Limb (tissue), 2 donors: Measurements from ENCODE around the gene NFIC.

Source experiments
- DNase-seq, 2 donors: peaks; one replicate each; pipeline ENCODE4 v3.0.0-alpha.2; 2016; ENCODE audit errors: extremely low spot score in 2 of 2

Gene NFIC

DNA sequence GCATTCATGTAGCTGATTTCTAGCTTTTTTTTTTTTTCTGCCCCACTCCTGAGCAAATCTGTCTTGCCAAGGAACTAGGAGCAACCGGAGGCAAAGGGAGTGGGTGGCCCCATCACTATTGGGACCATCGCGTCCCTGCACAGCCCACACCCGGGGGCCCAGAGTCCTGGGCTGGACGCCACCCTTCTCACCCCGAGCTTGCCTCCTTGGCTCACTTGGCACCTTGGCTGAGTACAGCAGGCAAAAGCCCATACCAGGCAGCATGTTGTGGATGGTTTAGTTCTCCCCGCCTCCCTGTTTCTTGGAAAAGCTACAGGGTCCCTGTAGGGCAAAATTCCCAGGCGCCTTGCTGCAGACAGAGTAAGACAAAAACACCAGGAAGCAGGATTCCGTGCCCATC lies 100.3 kb downstream of the NFIC start:
- DNase-seq, result no peak

GRCh38 chr19:3467437-3468198 lies 101.2 kb downstream of the NFIC start:
- DNase-seq, result no peak

DNA sequence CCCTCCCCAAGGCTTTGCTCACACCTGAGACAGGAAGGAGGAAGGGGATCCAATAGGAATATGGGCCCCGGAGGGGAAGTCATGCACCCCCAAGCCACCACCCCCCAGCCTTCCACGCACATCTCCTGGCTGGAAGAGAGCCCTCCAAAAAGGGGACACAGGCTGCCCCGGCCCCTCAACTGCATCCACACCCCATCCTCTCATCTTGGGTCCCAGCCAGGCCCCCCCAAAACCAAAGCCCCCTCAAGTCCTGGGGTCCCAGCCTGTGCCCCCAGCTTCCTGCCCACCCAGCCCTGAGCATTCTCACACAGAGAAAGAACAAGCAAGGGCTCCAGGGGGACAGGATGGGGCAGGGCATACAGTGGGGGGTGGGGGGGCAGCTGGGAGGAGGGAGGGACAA lies 101.8 kb downstream of the NFIC start:
- DNase-seq, result no peak

- no peak for DNase-seq
Observed at GRCh38 chr19:3469638-3470499, 103.5 kb downstream of the NFIC start.

DNA sequence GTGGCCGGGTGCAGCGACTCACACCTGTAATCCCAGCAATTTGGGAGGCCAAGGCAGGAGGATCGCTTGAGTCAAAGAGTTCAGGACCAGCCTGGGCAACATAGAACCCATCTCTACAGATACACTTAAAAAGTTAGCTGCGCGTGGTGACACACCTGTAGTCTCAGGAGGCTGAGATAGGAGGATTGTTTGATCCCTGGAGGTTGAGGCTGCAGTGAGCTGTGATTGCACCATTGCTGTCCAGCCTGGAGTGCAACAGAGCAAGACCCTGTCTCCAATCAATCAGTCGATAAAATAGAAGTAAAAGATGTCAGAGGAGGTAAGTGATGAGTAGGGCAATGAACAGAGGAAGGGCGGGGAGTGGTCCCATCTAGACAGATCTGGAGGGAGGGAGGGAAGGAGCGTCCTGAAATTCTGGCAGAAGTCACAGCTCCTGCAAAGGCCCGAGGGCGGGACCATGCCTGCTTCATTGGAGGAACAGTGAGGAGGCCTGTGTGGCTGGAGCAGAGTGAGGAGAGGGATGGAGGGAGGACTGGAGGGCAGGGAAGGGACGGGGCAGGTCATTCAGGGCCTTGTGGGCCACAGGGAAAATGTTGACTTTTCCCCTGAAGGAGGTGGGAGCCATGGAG lies 104.2 kb downstream of the NFIC start:
- DNase-seq, result no peak

GRCh38 chr19:3471954-3472655 lies 105.7 kb downstream of the NFIC start:
- peak in 1 of 2 donors; percentile 75 for DNase-seq

GRCh38 chr19:3474010-3474409 lies 107.6 kb downstream of the NFIC start:
- DNase-seq, result no peak

- DNase-seq, result no peak
Observed at GRCh38 chr19:3474614-3475013, 108.2 kb downstream of the NFIC start.

- DNase-seq, result no peak
Observed at GRCh38 chr19:3475449-3475848, 109.1 kb downstream of the NFIC start.

- no peak for DNase-seq
Observed at GRCh38 chr19:3476830-3477229, 110.4 kb downstream of the NFIC start.

GRCh38 chr19:3477506-3477905 lies 111.1 kb downstream of the NFIC start:
- no peak for DNase-seq

DNA sequence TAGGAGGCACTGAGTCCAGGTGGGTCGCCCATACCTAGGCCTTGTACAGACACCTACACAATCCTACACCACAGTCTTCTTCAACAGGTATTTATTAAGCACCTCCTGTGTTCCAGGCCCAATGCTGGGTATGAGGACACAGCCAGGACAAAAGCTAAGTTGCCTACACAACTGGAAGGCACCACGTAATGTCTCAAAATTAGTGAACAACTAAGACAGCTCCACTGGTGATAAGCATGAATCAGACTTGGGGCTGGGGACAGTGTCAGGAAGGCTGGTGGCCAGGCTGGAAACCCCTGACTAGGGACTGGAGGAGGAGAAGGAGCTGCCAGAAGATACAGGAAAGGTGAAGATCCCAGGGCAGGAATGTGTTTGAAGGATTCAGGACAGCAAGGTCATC lies 111.6 kb downstream of the NFIC start:
- no peak for DNase-seq

GRCh38 chr19:3478409-3479176 lies 112.2 kb downstream of the NFIC start:
- DNase-seq, result no peak

- no peak for DNase-seq
Observed at GRCh38 chr19:3479177-3479833, 112.9 kb downstream of the NFIC start.

DNA sequence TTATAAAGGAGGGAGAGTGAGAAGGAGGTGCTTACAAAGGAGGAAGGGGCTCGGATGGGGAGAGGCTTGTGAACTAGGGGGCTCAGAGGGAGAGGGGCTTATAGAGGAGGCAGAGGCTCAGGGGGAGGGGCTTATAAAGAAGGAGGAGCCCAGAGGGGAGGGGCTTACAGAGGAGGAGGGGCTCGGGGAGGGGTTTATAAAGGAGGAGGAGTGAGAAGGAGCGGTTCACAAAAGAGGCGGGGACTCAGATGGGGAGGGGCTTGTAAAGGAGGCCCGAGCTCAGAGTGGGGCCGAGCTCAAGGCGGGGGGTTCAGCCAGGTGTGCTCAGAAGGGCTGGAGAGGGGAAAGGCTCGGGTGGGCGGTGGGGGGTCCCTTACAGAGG lies 113.4 kb downstream of the NFIC start:
- no peak for DNase-seq

- DNase-seq, result no peak
Observed at GRCh38 chr19:3480383-3481091, 114.2 kb downstream of the NFIC start, which contains the start of gene SMIM24. Gene SMIM24, minus strand, starts transcription at chr19:3480525. Its CDS starts 62 bp downstream, at chr19:3480463.

DNA sequence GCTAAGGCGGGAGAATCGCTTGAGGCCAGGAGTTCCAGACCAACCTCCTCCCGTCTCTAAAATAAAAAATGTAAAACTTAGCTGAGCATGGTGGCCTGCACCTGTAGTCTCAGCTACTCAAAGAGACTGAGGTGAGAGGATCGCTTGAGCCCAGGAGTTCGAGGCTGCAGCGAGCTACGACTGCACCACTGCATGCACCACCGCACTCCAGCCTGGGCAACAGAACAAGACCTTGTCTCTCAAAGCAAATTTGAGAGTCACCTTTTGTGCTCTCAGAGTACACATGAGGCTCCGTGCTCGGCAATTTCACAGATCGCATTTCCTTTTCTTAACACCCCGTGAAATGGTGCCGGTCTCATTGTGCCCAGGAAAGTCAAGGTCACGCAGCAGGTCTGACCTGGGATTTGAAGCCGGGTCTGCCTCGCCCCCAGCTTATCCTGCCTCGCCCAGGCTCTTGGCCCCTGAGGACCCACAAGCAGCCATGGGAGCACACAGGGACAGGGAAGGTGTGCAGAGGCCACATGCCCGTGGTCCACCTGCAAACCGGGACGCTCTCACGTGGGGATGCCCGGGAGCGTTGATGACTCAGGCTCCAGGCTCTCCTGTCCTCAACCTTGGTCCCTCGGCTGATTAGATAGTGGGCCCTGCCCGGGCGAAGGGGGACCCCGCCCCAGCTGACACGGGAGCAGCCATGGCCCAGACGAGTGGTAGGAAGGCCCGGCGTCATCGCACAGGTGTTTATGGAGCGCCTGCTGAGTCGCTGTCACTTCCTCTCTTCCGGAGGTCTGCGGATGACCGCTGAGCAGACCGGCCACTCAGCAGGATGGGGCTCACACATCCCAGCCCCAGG lies 115.1 kb downstream of the NFIC start:
- no peak for DNase-seq

DNA sequence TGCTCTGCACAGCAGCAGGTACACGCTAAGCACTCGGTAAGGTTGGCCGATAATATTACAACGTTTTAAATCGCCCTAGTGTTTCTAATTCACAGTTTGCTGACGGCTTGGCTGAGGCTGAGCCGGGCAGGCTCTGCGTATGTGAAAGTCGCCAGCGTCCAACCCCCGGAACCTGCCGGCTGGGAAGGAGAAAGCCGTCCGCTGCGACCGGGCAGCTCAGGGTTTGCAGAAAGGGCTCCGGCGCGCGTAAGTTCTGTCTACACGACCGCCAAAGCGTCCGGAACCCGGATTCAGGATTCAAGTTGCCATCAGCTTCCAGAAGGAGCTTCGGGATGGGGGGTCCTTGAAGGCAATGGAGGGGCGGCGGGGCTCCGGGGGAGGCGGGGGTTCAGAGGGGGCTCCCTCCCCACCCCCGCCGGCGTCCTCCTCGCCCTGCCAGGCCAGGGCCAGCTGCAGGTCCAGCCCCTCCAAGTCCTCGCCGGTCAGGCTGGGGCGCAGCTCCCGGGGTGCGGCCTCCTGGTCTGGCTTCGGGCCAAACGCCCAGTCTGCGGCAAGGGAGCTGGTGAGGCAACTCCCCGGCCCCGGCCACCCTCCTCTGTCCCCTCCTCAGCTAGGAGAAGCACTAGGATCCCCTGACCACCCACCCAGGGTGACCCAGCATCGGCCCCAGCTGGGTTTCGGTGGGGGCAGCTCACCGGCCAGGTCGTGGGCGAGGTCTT lies 116.3 kb downstream of the NFIC start:
- DNase-seq, result no peak
